COLO829 (cell line): Measurements from ENCODE around the gene MRPL38.
A peak's percentile ranks its signal among the peaks of the same experiment; 100 is the strongest.

Source experiments
- DNase-seq: peaks from one replicate; pipeline ENCODE4 v3.0.0; 2012; ENCODE audit warnings: low spot score

The MRPL38 gene

DNA sequence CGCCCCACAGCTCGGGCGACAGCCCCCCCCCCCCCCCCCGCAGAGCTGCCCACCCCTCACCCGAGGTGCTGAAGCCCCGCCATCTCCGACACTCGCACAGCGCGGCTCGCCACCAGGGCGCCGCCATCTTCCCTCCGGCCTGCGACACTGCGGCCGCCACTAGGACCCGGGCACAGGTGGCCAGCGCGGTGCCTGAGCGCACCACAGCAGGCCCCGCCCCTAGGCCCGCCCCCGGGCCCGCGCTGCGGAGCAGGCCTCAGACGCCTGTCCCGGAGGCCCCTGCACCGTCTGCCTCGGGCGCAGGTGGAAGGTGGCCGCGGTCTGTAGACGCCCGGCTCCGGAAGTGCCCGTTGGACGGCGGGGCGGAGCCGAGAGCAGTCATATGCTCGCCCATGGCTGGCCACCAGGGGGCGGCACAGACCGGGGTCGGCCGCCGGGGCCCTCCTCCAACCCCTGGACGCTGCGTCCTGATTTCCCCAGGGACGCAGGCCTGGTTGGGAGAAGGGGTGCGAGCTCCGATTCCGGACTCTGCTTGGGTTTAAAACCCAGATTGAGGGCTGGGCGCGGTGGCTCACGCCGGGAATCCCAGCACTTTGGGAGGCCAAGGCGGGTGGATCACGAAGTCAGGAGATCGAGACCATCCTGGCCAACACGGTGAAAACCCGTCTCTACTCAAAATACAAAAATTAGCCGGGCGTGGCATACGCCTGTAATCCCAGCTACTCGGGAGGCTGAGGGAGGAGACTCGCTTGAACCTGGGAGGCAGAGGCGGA lies at the start of gene MRPL38:
MRPL38 (minus strand) TSS at position 136 of the 773 bp plus-strand sequence; CDS start at position 127, 9 bp downstream.
- DNase-seq, result peak; percentile 95

DNA sequence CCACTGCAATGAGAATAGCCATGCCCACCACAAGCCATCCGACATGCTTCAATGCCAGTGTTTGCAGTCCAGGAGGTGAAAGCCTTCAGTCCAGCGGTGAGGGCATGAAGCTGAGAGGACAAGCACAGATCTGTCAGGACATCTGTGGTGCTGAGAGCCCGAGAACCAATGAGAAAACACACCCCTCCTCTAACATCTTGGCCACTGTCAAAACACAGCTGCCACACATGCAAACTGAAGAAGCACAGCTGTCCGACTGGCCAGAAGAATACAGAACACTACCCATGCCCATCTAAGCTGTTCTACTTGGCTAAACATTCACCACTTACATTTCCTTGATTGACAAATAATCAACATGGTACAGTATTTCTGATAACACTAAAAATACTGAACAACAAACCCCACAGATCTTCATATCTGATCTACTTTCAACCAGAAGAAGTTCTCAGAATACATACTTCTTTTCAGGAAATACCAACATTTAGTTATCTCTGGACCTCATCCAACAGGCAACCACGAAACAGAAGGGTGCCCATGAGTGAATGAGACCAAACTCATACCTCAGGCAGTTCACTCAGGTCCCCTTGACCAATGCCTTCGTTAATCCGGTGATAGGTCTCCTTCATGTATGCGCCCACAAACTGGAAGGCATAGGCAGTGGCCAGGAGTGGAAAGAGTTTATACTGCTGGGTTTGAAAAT lies 46.3 kb upstream of the MRPL38 start:
- no peak for DNase-seq

DNA sequence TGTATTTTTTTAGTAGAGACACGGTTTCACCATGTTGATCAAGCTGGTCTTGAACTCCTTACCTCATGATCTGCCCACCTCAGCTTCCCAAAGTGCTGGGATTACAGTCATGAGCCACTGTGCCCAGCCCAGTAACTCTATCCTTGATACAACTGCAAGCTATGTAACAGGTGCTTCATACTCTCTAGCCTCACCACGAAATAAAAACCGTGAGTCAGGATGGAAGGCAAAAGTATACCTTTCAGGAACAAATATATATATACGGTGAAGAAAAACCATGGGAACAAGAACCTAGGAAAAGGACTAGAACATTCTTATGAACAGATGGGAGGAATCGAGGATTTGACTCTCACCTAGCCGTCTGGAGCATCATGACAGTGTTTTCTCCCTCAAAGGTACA lies 45.7 kb upstream of the MRPL38 start:
- no peak for DNase-seq

DNA sequence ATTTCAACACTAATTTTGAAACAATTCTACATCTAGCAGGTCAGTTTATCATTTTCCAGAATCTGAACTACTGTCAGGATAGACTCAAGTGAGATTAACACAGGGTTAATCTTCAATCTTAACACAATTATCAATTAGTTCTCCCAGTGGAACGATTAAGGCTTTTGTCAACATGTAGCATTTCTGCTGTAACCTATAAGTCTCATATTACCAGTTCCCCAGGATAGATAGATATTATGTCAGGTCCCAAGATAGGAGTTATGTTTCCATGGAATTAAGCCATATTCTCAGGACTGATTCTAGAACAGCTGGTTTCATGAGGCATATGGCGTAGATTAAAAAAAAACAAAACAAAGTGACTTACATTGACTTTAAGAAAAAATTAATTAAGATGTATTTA lies 40.5 kb upstream of the MRPL38 start:
- DNase-seq, result no peak

DNA sequence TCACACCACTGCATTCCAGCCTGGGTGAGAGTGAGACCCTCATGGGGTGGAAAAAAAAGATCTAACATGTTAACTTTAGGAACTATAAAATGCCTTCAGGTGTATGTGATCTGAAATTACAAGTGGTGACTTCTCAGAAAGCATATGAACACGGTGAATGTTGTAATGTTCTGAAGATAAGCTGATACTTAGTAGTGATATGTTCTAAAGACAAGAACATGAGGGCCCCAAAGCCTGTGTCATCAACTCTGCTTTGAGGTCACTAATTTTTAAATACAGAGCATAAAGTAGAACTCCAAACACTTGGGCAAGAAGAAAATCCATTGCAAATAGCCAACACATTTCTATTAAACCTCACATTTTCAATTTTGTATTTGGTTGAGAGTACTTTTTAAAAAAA lies 38.8 kb upstream of the MRPL38 start:
- DNase-seq, result no peak

DNA sequence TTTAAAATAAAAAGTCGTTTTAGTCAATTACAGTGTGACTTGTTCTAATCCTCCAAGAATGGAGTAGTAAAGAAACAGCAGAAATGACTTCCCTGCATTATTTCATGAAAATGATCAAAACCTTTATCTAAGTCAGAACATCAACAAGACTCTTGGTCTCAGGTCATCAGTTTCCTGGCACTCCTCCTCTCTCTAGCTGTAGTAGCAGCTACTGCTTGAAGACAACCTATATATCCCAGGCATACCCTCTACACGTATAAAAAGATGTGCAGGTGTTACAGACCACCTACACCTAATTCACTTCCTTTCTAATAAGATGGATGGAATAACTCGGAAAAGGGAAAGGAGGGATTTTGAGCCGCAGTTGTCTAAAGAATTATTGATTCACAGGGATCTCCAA lies 37.8 kb upstream of the MRPL38 start:
- DNase-seq, result no peak

DNA sequence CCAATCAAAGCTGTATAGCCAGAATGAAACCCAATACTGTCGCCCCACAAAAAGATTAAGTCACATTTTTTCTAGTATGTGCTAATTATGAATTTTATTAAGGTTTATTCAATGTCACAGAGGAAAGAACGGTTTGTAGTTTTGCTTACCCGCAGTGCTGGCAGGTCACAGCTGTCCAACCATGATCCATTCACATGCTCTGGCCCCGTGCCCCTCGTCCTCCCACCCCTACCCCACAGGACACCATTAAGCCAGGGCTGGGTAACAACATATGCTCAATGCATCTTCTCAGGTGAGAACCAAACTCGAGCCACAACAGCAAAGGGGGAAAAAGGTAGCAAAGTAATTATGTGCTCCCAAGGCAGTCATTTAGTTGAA lies 36.7 kb upstream of the MRPL38 start:
- DNase-seq, result no peak

DNA sequence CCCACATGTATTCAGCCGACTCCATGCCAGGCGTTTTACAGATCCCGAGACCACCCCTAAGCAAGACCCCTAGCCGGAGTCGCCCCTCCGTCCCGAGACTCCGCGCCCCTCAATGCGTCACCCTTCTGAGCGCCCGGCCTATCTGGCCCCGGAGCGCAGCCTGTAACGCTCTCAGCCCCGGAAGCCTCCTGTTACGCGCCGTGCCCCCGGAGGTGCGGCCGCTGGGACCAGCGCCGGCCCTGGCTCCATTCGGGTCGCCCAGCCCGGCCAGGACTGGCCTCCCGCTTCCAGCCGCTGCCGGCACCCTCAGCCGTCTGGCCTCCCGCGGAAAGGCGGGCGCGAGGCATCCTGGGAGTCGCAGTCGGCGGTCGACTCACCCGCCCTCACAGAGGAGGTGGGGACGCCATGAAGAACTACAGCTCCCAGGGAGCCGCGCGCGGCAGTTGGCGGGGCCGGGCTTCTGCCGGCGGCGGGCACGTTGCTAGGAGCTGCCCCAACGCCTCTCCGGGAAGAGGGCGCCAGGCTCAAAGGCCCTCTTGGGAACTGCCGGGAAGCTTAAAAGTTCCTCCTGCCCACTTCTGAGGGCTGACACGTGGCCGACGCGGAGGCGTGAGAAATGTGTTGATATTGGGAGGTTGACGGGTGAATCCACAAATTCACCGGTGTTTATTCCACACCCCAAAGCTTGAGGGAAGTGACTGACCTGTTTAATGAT lies 36.2 kb upstream of the MRPL38 start, which contains the start of gene FBF1:
FBF1 (minus strand) TSS at position 316 of the 715 bp plus-strand sequence. CDS start 2,893 bp downstream, outside the sequence.
- peak; percentile 96 for DNase-seq

DNA sequence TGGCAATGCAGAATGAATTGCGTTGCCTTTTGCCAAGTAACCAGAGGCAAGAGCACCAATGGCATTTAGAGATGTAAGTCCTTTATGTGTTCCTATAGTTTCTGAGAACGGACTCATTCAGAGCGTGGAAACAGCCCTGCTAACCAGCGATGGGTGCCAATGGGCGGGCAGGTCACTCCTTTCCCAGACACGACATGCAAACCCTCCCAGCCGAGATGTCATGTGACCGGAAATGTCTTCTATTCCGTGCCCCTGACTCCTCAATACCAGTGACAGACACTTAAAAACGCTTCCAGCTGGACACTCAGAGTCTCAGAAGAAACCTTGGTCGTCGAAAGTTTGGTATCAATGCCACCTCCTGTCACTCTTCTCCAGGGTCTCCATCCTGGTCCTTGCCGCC lies 33.0 kb upstream of the MRPL38 start:
- DNase-seq, result no peak

DNA sequence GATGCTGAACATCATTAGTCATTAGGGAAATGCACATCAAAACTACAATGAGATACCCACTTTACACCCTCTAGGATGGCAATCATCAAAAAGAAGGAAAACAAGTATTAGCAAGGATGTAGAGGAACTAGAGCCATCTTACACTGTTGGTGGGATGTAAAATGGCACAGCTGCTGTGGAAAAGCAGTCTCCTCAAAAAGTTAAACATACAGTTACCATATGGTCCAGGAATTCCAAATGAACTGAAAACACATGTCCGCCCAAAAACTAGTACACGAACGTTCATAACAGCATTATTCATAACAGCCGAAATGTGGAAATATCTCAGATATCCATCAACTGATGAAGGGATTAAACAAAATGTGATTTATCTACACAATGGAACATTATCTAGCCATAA lies 29.1 kb upstream of the MRPL38 start:
- no peak for DNase-seq

DNA sequence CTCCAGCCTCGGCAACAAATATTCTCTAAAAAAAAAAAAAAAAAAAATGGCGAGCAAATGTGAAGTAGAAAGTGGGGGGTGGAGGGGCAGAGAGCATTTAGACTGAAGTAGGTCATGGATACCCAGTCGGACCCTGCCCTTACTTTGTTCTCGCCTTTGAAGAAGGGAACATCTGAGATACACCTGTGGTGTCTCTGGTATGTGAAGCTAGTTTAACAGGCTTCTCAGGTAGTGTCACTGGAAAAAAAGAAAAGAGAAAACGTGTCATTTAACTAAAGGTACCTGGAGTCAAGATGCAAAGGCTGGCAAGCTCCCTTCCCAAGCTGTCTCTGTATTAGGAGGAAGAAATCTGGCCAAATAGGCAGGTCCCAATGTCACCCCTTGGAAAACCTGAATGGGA lies 28.2 kb upstream of the MRPL38 start:
- DNase-seq, result no peak

DNA sequence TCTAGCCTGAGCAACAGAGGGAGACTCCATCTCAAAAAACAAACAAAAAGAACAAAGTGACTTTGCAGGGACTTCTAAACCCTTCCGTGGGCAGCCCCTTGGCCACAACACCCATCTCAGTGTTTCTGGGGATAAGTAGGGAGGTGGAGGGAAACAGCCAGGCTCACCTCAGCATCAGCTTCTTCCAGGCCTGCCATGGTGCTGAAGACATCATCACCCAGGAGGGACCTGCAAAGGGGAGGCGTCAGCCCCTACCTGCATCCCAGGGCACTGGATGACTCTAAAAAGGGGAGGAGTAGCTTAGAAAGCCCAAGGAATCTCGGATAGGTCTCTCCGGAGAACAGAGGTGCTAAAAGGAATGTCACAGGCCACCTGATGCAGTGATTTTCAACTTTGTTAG lies 26.4 kb upstream of the MRPL38 start:
- DNase-seq, result no peak

DNA sequence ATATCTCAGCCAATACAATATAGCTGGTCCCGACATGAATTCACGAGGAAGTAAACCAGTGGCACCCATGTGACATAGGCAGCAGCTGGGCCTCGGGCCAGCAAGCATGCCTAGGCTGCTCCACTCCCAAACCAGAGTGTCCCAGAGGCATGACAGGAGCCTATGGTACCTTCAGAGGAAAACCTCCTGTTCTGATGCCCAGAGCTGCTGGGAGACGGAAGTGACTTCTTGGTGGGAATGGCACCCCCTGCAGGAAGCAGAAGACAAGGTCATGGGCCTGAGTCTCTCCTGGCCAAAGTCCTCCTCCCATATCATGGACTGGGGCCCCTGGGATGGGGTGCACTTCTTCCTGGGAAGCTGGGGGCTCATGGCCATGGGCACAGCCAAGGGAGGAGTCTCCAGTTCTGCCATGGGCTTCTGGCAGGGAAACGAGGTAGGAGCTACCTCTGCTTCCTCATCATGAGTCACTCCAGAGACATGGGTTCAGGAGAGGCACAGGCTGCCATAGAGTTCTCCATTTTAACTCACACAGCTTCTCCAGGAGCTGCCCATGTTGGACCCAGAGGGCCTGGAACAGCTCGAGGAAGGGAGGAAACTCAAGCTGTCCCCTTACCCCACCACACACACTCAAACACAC lies 22.7 kb upstream of the MRPL38 start:
- peak; percentile 32 for DNase-seq

DNA sequence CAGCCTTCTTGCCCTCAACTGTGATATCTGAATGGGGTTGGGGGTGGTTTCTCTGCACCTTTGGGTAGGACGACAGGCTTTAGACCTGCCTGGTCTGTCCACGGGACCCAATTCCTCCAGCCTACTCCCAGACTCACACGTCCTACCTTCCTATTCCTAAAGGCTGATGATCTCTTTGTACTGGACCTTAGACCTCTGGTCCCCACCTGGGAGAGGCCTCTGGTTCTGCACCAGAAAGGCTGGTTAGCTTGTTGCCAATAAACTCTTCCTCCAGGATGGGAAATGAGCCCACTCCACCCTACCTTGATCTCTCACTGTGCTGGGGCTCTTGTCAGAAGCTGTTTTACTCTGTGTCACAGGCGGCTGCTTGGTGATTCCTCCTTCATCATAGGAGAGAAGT lies 21.8 kb upstream of the MRPL38 start:
- no peak for DNase-seq

DNA sequence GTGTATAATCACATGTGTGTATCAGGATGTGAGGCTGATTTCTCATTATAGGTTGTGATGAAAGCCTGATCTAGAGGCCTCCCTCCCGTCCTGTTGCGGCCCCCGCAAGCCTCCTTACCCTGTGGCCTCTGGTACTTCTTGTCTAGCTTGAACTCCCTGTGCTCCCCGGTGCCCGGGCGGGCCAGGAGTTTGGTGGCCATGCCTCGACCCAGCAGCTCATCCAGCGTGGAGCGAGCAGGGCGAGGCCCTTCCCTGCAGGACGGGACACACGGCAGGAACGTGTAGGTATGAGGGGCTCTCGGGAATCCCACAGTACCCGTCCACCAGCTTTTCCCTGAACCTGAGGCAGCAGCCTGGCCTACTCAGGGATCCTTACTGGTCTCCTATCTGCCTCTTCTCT lies 21.2 kb upstream of the MRPL38 start:
- DNase-seq, result no peak

DNA sequence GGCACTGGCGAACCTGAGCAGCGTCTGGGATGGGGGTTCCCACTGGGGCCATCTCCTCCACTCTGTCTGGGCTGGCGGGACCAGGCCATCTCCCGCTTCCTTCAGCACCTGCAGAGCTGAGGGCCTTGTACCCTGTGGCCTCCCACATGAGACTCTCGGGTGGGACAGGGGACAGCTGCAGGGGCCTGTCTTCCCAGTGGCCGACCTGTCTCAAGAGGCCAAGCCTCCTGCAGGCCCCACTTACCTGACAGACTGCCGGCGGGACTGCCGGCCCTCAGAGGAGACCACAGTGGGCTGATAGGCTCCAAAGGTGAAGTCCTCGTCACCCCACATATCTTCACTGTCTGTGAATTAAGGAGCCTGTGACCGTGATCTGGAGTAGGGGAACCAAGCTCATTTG lies 20.4 kb upstream of the MRPL38 start:
- no peak for DNase-seq

DNA sequence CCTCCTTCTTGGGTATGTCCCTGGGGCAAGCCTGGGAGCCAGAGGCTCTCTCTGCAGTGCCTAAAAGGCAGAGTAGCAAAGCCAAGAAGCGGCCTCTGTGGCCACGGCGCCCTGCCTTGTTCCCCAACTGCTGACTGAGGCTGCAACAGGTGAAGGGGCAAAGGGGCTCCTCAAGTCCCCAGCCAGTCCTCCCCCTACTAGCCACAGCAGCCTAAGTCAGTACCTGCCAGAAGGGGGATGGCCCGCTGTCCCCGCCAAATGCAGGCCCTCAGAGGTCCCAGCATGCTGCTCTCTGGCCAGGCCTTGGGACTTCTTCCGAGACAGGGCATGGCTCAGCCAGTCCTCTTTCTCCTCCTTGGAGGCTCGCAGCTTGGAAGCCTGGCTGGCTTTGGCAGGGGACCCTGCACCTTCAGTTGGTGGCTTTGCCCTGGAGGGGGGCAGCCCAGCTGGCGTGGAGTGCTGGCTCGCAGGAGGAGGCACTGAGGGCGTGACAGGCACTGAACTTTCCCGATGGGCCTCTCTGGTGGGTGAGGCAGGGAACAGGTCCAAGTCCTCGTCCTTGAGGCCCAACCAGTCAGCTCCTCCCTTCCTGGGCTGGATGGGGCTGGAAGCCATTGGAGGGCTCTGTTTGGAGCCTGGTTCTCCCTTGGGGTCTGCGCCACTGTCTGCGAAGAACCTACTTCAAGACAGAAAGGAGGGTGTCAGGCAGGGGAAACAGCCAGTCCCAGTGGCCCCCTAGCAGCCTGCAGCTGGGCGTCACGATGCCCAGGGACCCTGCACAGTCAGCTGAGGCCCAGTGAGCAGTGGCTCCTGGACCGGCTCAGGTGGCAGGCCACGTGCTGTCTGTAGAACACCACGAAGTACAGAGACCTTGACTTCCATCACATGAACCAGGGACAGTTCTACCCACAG lies 18.5 kb upstream of the MRPL38 start:
- no peak for DNase-seq

DNA sequence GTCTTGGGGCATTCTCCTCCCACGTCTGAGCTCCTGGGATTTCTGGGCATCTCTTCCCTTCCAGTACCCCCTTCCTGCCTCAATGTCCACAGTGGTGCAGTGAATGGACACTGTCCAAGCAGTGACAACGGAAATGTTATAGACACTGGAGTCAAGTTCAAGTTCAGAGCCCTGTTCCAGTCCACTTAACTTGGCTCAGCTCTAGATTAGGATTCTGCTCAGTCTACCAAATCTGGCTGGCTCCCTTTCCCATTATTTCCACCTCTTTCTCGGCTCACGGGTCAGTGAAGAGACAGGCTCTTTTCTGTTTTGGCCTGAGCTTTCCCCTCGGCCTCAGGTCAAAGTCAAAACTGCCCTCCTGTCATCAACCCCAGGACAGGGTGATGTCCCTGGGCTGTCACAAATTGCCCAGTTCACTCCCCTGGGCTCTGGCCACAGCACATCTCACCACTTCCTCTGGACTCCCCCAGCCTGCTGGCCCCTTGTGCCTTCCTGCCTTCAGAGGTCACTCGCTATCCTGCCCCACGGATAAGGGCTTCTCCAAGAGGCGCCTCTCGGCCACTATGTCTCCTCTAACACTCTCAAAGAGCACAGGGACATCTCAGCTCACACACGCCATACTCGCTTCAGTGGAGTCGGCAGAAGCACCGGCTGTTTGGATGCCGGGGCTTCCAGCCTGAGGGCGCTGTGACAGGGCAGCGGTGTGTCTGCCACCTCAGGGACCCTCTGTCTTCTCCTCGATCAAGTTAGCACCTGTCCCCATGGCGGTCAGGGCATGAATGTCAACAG lies 17.7 kb upstream of the MRPL38 start:
- DNase-seq, result no peak

DNA sequence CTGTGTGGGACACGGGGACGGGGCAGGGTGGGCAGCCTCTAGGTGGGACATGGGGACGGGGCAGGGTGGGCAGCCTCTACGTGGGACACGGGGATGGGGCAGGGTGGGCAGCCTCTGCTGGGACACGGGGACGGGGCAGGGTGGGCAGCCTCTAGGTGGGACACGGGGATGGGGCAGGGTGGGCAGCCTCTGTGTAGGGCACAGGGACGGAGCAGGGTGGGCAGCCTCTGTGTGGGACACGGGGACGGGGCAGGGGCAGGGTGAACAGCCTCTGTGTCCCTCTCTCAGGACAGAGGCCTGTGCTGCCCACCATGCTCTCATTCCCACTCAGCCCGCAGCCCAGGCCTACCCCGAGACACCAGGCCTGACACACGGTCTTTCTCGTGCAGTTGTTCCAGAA lies 16.9 kb upstream of the MRPL38 start:
- DNase-seq, result no peak

DNA sequence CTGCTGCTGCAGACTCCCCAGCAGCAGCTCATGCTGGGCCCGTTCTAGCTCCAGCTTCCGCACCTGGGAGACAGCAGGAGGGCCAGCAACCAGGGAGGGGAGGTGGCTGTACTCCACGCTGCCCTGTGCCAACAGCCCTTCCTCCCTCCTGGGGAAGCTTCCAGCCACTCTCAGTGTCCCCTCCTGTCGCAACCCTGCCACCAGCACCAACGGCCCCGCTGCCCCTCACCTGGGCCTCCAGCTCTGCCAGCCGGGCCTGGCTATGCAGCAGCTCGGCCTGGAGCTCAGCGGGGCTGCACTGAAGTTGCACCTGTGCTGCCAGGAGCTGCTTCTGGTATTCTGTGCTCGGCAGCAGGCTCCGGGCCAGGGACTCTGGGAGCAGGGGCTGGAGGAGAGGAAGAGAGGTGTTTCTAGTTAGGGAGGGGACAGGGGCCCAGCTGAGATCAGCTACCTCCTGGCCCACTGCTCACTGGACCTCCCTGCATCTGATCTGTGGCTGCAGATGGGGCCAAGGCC lies 15.4 kb upstream of the MRPL38 start:
- no peak for DNase-seq
